SH-SY5Y (cell line): ENCODE measurements around the gene FAM124B.

Experiments used
- GATA2 ChIP-seq: IDR thresholded peaks from 2 replicates; pipeline ENCODE4 v1.6.1; 2011; ENCODE audit warnings: mild to moderate bottlenecking, low read depth, low read length
- GATA3 ChIP-seq: IDR thresholded peaks from 2 replicates; pipeline ENCODE4 v1.6.1; 2011; ENCODE audit warnings: low read depth, mild to moderate bottlenecking, low read length, moderate library complexity

DNA sequence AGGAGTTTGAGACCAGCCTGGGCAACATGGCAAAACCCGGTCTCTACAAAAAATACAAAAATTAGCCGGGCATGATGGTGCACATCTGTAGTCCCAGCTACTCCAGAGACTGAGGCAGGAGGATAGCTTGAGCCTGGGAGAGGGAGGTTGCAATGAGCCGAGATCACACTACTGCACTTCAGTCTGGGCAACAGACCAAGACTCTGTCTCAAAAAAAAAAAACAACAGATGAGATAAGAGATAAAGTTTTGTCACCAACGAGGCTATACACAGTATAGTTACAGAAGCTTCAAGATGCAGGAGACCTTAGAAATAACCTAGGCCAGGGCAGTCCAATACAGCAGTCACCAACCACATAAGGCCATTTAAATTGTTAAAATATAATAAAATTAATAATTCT is 9.4 kb downstream of the FAM124B start:
- no peak for TF ChIP-seq GATA2
- TF ChIP-seq GATA3, result no peak
